Epidermal melanocyte (primary cell): ENCODE results near the gene NPB.
"Not testable (repeated sequence)": the region's sequence is repeated elsewhere in the genome, so short reads cannot be mapped to it uniquely, and the experiment has no call there.

Experiments
- DNase-seq: peaks from one replicate; pipeline ENCODE4 v3.0.0; 2011; ENCODE audit warnings: low spot score; ENCODE audit not compliant: insufficient read length

Gene NPB

DNA sequence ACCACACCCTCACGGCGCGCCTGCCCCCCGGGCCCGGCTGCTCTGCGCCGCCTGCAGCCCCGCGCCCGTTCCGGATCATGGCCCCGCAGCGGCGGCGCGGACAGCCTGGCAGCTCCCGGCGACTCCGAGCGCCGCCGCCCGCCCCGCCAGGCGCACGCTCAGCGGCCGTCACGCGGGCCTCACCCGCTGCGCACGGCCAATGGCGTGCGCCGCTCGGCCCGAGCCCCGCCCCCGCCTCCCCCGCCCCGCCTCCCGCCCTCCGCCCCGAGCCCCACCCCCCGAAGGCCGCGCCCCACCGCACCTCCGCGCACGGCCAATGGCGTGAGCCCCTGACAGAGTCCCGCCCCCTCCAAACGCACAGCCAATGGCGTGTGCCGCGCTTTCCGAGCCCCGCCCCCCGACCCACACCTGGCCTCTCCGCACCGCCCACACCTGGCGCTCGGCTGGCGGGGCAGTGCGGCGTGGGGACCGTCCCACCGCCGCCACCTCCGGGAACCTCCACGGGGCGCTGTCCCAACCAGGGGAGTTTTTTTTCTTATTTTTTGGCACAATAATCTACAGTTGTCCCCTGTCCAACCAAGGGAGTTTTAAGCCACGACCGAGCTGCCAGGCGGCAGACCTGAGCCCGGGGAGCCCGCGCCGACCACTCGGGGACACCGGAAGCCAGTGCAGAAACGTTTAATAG lies 9.4 kb downstream of the NPB start, which contains the start of gene PCYT2:
PCYT2 (minus strand) TSS at position 123 of the 685 bp plus-strand sequence; CDS start at position 79, 44 bp downstream.
- peak; percentile 100 for DNase-seq

DNA sequence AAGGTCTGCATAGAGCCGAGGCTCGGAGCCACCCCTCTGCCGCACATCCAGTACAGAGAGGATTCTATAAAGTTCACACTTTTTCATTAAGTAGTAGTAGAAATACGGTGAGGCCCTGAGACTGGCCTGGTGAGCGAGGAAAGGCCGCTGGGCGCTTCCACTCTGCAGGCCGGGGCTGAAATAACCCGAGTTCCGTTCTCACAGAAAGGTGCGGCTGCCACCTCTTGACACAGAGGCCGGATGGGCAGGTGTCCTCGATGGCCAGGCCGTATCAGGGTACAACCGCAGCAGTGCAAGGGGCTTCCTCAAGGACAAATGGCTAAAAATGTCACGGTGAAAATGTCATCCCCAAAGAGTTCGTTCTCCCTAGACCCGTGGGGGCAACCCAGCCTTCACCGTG lies 9.9 kb downstream of the NPB start:
- DNase-seq = no peak

DNA sequence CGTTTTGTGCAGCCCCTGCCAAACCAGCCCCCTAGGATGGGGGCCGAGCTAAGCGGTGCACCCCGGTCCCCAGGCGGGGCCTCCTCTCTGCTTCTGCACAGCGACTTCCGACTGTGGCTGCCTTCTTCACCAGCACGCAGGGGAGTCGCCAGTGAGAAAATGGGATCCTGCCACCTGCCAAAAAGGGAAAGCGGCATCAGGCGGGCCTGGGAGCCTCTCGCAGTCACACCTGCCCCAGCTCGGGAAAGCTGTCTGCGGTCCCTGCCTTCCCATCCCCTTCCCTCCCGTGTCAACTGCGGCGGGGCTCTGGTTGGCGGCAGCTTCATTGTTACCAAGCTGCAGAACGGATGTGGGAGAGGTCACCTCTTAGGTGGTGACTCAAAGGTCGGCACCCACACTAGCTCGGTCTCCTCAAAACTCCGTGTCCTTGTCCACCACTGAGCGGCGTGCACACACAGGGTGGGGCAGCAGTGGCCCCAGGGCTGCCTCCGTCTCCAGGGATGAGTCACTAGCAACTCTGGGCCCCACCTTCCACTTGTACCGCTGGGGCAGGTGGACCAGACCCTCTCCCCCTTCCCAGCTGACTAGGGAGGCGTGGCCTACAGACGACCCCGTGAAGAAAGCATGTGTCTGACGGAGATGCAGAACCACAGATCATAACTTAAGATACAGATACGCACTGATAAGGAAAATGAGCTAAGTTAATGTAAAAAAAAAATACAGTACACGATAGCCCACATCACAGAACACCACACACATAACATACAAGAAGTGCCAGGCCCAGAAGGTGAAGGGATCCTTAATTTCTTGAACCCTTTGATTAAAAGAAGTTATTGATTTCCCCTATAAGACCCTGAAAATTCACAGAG lies 10.6 kb downstream of the NPB start:
- no peak for DNase-seq

DNA sequence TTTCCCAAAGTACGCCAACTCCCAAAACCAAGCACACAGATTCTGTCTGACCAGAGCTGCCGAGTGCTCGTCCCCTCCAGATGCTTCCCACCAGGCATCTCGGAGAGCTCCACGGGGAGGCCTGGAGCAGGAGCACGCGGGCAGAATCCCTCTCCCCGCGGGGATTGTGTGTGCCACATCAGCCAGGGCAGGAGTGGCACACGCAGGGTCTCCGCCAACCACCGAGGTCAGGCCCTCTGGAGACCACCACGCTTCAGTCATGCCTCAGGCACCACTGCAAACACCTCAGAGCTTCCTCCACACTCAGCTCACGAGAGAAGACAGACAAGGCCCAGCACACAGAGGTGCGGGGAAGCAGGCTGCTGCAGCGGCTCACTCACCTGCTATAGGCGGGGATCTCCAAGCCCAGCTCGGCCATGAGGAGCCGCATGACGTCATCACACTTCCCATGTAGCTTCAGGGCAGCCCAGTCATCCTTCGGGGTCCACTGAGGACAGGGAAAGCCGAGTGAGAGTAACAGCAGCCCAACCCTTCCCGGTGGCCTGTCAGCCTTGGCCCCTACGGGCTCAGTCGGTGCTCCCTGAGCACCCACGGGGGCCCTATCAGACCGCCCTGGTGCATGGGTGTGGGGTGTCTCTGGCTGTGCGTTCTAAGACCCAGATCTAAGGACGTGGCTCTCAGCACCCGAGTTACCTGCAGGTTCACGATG lies 11.5 kb downstream of the NPB start:
- DNase-seq = no peak

DNA sequence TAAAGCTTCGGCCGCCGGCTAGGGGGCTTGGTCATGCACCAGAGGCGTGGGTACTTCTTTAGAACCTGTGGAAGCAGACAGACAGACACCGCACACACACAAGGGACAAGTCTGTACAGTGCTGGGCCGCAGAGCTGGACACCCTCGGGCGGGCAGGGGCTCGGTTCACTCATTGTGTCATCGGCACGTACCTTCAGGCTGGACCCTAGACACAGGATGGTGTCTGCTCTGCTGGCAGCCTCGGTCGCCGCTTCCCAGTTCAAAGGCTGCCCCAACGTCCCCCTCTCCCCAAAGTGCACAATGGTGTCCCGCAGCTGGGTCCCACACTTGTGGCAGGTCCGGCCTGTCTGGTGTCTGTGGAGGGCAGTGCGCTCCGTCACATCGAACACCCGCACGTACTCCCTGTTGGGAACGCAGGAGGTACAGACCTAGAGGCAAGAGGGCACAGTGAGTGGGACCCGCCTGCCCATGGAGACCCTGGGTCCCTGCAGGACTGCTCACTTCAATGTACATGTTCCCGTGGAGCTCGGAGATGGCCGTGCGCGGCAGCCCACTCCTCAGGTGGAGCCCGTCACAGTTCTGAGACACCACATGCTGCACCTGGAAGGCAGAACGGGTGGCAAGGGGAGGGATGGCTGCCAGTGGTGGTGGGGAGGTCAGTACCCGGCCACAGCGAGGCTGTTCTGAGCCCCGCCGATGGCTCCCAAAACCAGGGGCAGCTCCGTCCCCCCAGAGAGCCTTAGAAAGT lies 12.2 kb downstream of the NPB start:
- no peak for DNase-seq

DNA sequence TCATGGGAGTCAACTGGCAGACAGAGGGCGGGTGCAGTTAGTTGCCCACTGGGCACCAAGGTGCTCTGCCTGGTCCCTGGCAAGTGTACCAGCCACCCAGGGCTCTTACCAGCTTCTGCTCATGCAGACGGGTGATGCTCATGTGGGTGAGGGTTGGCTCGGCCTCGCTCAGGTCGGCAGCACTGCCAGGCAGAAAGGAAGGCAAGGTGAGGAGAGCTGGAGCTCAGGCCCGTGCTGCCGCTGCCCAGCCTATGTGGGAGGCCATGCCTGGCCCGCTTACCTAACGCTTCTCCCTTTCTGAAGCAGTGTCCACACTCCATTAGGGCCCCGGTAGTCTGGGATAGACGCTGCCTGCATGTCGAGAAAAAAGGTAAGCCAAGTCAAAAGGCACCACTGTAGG lies 13.3 kb downstream of the NPB start:
- no peak for DNase-seq

DNA sequence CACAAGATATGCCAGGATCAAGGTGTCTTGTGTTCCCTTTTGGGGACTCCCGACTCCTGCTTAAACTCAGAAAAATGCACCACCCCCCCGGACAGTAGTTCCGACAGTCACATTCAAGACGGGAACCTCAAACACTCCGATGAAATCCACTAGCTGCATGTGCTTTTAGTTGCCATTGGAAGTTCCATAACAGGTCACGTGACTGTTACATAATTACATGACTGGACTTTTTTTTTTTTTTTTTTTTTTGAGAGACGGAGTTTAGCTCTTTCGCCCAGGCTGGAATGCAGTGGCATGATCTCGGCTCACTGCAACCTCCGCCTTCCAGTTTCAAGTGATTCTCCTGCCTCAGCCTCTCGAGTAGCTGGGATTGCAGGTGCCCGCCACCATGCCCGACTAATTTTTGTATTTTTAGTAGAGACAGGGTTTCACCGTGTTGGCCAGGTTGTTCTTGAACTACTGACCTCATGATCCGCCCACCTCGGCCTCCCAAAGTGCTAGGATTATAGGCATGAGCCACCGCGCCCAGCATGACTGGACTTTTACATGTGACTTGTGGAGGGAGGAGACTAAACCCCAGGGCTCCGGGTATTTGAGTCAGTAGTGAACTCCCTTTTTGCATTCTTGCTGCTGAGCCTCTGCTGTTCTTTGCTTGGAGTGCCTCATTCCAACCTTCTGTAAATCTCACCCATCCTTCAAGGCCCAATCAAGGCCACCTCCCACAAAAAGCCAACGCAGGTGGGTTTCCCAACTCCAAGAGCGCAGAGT lies 14.4 kb downstream of the NPB start:
- no peak for DNase-seq

DNA sequence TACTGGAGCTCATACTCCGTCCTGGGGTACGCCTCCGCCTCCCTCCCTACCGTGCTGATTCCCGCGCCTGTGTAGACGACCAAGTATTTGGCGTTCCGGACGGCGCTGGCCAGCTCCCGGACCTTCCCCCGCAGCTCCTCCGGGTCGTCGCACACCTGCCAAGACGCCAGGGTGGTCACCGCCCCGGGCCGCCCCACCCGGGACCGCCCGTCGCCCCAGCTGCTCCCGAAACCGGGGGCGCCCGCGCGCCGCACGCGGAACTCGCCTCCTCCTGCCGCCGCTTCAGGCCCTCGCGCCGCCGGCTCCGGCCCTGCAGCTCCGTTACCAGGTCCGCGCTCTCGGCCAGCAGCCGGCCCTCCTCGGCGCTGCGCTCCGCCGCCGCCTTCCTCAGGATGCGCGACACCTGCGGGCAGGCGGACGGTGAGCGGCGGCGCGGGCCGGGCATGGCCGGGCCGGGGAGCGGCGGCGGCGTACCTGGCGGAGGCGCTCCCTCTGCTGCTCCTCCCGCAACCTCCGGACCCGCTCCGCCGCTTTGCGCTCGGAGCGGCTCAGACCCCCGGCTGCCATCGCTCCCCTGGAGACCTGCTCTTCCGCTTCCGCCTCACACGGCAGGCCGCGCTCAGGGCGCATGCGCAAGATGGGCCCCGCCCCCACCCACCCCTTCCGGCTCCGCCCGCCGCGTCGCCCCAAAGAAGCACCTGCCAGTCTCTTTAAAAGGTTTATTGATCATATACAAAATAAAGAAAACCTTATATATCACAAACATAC lies 15.7 kb downstream of the NPB start, which contains the start of gene SIRT7:
SIRT7 (minus strand) TSS at position 612 of the 768 bp plus-strand sequence; CDS start at position 567, 45 bp downstream.
- peak; percentile 100 for DNase-seq

DNA sequence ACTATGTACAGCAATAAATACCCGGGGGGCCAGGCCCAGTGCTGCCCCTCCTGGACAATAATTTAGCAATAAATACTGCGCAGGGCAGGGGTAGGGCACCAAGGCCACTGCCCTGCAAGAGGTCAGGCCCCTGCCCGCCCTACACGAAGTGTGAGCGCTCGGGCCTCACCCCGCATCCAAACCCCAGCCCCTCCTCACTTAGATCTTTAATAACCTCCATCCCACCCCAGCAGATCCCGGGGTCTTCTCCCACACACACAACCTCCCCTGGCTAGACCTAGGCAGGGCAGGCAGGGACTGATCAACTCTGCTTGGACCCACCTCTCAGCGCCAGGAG lies 16.3 kb downstream of the NPB start:
- DNase-seq = not testable (repeated sequence)

DNA sequence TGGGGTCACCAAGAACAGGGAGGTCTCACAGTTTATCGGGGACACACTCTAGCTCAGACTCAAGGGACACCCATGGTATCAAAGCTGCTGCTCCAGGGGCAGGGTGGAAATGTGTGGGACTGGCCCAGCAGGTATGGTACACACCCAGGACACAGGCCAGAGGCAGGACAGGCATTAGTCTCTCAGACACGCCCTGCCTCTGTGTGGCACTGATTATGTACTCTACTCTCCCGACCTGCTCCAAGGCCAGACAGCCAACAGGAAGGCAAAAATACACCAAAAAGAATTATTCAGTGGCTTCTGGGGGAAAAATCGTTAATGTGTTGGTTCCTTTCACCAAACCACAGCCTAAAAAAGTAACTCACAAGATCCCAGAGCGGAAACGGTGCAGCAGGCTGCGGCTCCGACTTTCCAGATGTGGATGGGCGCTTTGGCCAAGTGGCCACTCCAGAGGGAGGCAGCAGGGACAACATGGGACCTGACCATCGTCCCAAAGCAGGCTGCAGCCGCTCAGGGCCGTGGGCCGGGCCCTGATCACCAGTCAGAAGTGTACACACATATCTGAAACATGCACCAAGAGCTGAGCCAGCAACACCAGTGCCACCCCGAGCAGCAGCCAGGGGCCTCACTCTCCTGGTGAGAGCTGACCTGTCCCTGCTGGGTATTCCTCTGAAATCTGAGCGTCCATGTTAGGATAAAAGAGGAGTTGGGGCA lies 17.0 kb downstream of the NPB start:
- DNase-seq = no peak

DNA sequence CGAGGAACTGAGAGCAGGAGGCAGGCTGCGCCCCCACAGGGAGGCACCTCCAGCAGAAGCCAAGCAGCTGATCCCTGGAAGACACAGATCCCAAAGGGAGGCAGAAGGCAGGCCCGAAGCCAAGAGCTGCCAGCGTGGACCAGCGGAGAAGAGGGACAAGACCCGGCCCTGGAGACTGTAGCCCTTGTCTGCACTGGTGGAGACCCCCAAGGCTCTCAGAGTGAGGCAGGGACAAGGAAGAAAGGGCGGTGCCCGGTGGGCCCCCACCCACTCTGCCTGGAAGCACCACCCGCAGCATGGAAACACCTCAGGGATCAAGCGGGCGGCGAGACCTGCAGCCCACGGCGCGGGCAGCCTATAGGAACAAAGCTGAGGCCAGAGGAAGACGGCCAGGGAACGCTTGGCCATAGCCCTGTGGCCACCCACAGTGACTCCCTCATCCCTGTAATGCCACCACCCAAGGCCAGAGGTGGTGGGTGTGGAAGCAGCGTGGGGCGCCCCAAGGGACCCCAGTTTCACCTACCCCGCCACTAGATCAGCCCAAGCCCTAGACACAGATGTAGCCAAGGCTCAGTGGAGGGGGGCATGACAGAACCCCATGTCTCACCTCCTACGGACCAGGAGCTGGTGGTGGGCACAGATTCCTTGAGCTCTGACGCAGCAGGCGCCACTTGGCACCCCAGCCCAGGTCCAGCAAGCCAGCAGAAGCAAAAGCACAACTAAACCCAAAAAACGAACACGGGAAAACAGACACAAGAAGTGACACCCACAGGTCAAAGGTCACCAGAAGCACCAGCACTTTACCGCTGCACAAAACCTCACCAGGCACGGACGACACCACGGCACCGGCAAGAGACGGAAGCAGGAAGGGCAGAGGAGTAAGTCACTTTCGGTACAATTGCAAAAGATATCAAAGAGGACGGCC lies 18.8 kb downstream of the NPB start:
- no peak for DNase-seq

DNA sequence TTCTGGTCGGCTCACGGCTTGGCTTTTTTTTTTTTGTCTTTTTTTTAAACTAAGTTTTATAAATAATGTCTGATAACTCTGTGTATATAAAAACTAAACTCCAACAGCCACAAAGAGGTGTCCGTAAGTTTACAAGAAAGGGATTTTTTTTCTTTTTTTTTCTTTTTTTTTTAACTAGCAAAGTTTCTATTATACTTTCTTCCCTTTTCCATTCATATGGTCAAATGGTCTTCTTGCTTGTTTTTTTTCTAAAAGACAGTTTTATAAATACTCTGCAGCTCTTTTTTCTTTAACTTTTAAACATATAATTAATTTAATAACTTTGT lies 19.5 kb downstream of the NPB start:
- DNase-seq = no peak

DNA sequence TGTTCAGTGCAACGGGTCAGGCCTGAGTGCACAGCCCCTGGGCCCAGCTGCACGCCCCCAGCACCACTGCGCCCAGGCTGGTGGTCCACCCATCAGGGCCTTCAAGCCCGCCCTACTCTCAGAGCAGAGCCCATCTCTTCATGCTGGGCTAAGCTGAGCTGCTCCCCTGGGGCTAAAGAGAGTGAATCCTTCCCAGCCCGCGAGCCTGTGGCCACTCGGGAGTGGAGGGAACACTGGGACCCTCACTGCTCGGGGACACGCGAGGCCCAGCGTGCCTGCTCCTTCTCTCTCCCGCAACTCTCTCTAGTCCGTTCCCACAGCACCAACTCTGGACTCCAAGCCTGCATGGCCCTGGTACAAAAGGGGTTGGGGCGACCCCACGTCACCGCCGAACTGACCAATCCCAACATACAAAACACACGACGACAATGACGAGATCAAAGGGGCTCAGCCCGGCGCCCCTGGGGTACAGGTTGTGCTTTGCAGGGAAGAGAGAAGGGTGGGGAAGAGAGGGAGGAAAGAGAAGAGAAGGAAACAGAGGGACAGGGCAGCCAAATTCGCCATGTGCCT lies 20.0 kb downstream of the NPB start:
- no peak for DNase-seq

DNA sequence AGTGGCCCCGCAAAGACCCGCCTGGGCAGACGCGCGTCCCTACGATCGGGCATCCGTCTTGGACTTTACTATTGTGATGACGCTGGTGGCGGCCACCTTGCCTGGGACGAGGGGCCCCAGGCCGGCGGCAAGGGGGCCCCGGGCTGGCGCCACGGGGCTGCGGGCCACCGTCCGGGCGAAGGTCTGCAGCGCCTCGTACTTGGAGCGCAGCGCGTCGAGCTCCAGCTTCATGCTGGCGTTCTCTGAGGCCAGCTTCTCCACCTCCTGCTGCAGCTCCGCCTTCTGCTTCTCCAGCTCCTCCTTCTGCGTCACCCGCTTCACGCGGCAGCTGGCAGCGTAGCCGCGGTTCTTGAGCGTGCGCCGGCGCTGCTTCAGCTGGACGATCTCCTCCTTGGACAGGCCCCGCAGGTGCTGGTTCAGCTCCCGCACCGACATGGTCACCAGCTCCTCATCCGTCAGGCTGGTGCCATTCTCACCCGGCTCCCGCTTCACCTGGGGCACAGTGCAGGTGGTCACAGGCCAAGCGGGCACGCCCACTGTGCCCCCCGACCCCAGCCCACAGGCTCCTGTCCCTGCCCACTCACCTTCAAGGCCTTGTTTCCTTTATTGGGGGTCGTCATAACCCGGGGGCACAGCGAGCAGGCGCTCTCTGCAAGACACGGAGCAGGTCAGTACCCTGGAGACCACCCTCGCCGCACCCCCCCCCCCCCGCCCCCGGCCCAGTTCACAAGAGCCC lies 20.7 kb downstream of the NPB start:
- no peak for DNase-seq

DNA sequence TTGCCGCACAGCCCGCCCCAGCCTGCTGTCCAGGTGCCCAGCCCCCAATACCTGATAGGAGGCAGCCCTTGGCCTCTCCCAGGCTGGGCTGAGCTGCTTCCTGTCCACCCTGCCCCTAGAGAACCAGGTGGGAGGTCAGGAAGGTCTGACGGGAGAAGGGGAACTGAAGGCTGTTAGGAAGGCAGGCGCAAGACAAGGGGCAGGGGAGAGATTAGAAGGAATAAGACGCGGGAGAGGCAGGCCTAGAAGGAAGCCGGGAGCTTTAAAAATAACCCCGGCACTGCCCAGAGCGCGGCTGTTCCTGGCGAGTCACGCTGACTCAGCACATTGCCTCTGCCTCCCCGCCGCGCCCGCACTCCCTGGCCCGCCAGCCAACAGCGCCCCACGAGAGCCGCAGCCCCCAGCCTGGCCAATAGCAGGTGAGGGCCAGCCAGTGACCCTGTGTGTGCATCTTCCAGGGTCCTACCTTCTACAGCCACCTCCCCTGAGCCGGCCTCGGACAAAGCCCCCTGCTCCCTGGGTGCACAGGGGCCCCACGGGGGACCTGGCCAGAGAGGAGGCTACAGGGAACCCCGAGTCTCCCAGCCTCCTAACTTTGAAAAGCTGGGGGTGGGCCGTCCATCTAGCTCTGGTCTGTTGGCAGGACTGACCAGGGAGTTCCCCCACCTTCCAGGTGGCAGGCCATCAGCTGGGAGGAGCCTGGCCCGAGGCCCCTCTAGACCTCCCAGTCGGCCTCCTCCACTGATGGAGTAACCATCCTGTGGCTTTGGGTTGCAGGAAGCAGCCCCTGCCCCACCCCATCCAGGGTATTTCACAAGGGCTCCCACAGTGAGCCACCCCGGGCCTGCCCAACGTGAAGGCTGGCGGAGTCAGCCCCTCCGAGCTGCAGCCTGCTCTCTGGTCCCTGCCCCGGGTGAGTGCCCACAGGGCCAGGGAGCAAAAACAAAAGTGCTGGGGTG lies 21.5 kb downstream of the NPB start:
- peak; percentile 49 for DNase-seq
